Activated B cell treated with CpG ODN at 0.5 μM for 24 hours (primary cell): ENCODE measurements around the gene IRX5. TPM values are rescaled to one million over a fixed set of nuclear protein-coding genes. Genes with fewer than 3 reads are reported as not detected.

Experiments
- ATAC-seq: fragments of 200-7000 bp; cut with Tn5 transposase; one replicate; pipeline ENCODE4 v1.10.0; 2021; ENCODE audit warnings: low read depth, mild to moderate bottlenecking, moderate library complexity
- CTCF ChIA-PET: fragments of 350-600 bp; sonication (Branson Sonifier 250); formaldehyde crosslinking; loops from one replicate; lab custom pipeline; 2021; ENCODE audit warnings: antibody characterized with exemption; lab: Charles Lee
- POLR2A ChIA-PET: fragments of 350-600 bp; sonication (Branson Sonifier 250); formaldehyde crosslinking; loops from one replicate; lab custom pipeline; 2021; ENCODE audit warnings: antibody characterized with exemption; lab: Charles Lee
- DNase-seq: peaks from one replicate; pipeline ENCODE4 v3.0.0; 2022
- H3K27ac Mint-ChIP-seq: one replicate; pipeline ENCODE4 v1.8.0; 2020; ENCODE audit warnings: mixed read lengths
- H3K27me3 Mint-ChIP-seq: one replicate; pipeline ENCODE4 v1.8.0; 2021; ENCODE audit warnings: mixed read lengths
- H3K36me3 Mint-ChIP-seq: one replicate; pipeline ENCODE4 v1.8.0; 2021; ENCODE audit warnings: low read depth, mixed read lengths
- H3K4me1 Mint-ChIP-seq: one replicate; pipeline ENCODE4 v1.8.0; 2021; ENCODE audit warnings: mixed read lengths
- H3K4me3 Mint-ChIP-seq: one replicate; pipeline ENCODE4 v1.8.0; 2020; ENCODE audit warnings: mild to moderate bottlenecking, mixed read lengths
- H3K9me3 Mint-ChIP-seq: one replicate; pipeline ENCODE4 v1.8.0; 2020; ENCODE audit warnings: mixed read lengths
- intact Hi-C: fragments of 100-400 bp; cut with micrococcal nuclease; formaldehyde crosslinking; loops from one replicate; pipeline ENCODE4 v1.15.1; 2024
- total RNA-seq: library from RNA; stranded (reverse); gene quantifications from 2 replicates; pipeline ENCODE4 v1.2.3, GENCODE V29; 2022
- TF ChIP-seq, protein P1 (sequence below): fragments of 200-600 bp; IDR thresholded peaks from one replicate; pipeline ENCODE4 v1.8.0; 2022; ENCODE audit warnings: antibody characterized with exemption, mild to moderate bottlenecking

The IRX5 gene
- total RNA-seq, 1 donor from 2014 or later: not detected

DNA sequence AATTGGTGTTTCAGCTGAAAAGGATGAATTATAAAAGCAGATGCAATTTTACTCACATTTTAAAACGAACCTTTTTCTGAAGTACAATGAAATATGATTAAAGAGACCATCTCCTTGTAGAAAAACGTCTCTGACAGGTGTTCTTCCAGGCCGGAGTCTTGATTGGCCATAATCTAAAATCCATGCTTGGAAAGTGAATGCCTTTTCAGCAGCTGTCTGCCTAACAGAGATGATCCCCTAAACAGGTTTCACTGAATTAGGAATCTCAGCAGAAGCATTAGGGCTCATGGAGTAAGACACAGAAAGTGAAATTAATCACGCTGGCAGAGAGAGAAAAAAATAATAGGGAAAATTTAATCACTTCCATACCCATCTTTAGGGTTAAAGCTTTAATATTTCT, 39.3 kb upstream of the IRX5 start:
- no peak overlapping the region for H3K4me3 Mint-ChIP-seq
- TF ChIP-seq, protein P1, sequence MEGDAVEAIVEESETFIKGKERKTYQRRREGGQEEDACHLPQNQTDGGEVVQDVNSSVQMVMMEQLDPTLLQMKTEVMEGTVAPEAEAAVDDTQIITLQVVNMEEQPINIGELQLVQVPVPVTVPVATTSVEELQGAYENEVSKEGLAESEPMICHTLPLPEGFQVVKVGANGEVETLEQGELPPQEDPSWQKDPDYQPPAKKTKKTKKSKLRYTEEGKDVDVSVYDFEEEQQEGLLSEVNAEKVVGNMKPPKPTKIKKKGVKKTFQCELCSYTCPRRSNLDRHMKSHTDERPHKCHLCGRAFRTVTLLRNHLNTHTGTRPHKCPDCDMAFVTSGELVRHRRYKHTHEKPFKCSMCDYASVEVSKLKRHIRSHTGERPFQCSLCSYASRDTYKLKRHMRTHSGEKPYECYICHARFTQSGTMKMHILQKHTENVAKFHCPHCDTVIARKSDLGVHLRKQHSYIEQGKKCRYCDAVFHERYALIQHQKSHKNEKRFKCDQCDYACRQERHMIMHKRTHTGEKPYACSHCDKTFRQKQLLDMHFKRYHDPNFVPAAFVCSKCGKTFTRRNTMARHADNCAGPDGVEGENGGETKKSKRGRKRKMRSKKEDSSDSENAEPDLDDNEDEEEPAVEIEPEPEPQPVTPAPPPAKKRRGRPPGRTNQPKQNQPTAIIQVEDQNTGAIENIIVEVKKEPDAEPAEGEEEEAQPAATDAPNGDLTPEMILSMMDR: no peak
- H3K4me1 Mint-ChIP-seq: no peaks in the 10 kb centered on the region
- DNase-seq (no peak), ATAC-seq (no peak)
- CTCF ChIA-PET: no interaction called here
- H3K27me3 Mint-ChIP-seq: peaks cover 3% of the 10 kb centered on the region
- no peaks in the 10 kb centered on the region for H3K36me3 Mint-ChIP-seq
- H3K27ac Mint-ChIP-seq: no peak overlapping the region
- intact Hi-C loops: no loop called here
- no peaks in the 10 kb centered on the region for H3K9me3 Mint-ChIP-seq
- POLR2A ChIA-PET: no interaction called here

- ChIA-PET POLR2A (no interaction called here), CTCF (no interaction called here)
- TF ChIP-seq, protein P1: no peak
- ATAC-seq (no peak), DNase-seq (no peak)
- Mint-ChIP-seq H3K27ac (no peak overlapping the region), H3K4me3 (no peak overlapping the region), H3K4me1 (no peaks in the 10 kb centered on the region), H3K36me3 (no peaks in the 10 kb centered on the region), H3K27me3 (peaks cover 3% of the 10 kb centered on the region), H3K9me3 (no peaks in the 10 kb centered on the region)
- intact Hi-C loops: no loop called here
These were observed 37.7 kb upstream of the IRX5 start for GRCh38 chr16:54892981-54893380.

GRCh38 chr16:54897930-54898329, 32.7 kb upstream of the IRX5 start:
- ATAC-seq (no peak), DNase-seq (no peak)
- Mint-ChIP-seq H3K36me3 (no peaks in the 10 kb centered on the region), H3K4me1 (no peaks in the 10 kb centered on the region), H3K4me3 (no peak overlapping the region), H3K9me3 (peaks cover 6% of the 10 kb centered on the region), H3K27ac (no peak overlapping the region), H3K27me3 (peaks cover 3% of the 10 kb centered on the region)
- ChIA-PET POLR2A (no interaction called here), CTCF (no interaction called here)
- TF ChIP-seq, protein P1: no peak
- intact Hi-C loops: no loop called here

GRCh38 chr16:54901606-54902005, 29.1 kb upstream of the IRX5 start:
- no peak for DNase-seq

DNA sequence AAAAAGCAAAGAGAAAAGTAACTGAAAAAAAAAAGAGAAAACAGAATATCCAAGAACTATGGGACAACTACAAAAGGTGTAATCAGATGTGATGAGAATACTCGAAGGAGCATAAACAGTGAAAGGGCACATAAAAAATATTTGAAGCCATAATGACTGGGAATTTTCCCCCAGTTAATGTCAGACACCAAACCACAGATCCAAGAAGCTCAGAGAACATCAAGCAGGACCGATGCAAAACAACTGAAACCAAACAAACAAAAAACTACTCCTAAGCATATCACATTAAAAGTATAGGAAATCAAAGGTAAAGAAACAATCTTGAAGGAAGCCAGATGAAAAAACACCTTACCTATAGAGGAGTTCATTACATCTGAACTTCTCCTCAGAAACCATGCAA, 27.6 kb upstream of the IRX5 start:
- no peak overlapping the region for H3K4me3 Mint-ChIP-seq
- DNase-seq (no peak), ATAC-seq (no peak)
- TF ChIP-seq, protein P1: no peak
- peaks cover 6% of the 10 kb centered on the region for H3K27me3 Mint-ChIP-seq
- no peaks in the 10 kb centered on the region for H3K4me1 Mint-ChIP-seq
- H3K36me3 Mint-ChIP-seq: no peaks in the 10 kb centered on the region
- CTCF ChIA-PET: no interaction called here
- peaks cover 9% of the 10 kb centered on the region for H3K9me3 Mint-ChIP-seq
- H3K27ac Mint-ChIP-seq: no peak overlapping the region
- intact Hi-C loops: no loop called here
- POLR2A ChIA-PET: no interaction called here

More at GRCh38 chr16:54901606-54902005, 29.1 kb upstream of the IRX5 start:
- H3K4me3 Mint-ChIP-seq: no peak overlapping the region
- peaks cover 9% of the 10 kb centered on the region for H3K9me3 Mint-ChIP-seq
- intact Hi-C loops: no loop called here
- no peaks in the 10 kb centered on the region for H3K4me1 Mint-ChIP-seq
- H3K27me3 Mint-ChIP-seq: peaks cover 6% of the 10 kb centered on the region
- POLR2A ChIA-PET: no interaction called here
- no peak overlapping the region for H3K27ac Mint-ChIP-seq
- CTCF ChIA-PET: no interaction called here
- H3K36me3 Mint-ChIP-seq: no peaks in the 10 kb centered on the region
- TF ChIP-seq, protein P1: no peak
- ATAC-seq: no peak
